ENCODE measurements around the gene LMAN2. TPM values are rescaled to one million over a fixed set of nuclear protein-coding genes. Genes with fewer than 3 reads are reported as not detected.
A peak's percentile ranks its signal among the peaks of the same experiment; 100 is the strongest.

Gene LMAN2
- polyA plus RNA-seq, 1 donor: 161 TPM

DNA sequence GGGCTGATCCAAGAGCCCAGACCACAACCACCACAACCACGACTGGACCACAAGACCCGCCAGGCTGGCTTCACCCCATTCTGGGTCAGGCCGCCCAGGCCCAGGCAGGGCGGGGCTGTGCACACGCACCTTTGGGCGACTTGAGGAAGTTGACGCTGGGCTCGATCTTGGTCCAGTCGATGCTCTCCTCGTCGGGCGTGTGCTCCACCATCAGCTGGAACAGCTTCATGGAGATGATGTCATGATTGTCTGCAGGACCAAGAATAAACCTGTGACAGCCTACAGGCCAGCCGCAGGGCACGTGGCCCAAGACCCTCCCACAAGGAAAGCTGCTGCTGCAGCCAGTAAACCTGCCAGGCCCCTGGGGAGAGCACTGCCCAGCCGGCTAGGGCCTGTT is 17.3 kb downstream of the LMAN2 start:
- no peak for DNase-seq
- H3K9me3 ChIP-seq (ENCODE audit: control insufficient read depth, low read depth, low read length): no peaks in the 10 kb centered on the region
- H3K27me3 ChIP-seq (ENCODE audit: control insufficient read depth, insufficient read depth, low read length): no peaks in the 10 kb centered on the region
- H3K4me3 ChIP-seq (ENCODE audit: low read length): no peak overlapping the region
- peaks cover 96% of the 10 kb centered on the region for H3K36me3 ChIP-seq (ENCODE audit: control insufficient read depth, insufficient read depth, low read length)
- H3K27ac ChIP-seq (ENCODE audit: low read length): no peak overlapping the region
- no peaks in the 10 kb centered on the region for H3K4me1 ChIP-seq (ENCODE audit: control insufficient read depth, insufficient read depth, low read length)
- WGBS (ENCODE audit: insufficient coverage, low lambda C conversion rate): no CpG with 5 or more reads among the region's 15 CpGs

DNA sequence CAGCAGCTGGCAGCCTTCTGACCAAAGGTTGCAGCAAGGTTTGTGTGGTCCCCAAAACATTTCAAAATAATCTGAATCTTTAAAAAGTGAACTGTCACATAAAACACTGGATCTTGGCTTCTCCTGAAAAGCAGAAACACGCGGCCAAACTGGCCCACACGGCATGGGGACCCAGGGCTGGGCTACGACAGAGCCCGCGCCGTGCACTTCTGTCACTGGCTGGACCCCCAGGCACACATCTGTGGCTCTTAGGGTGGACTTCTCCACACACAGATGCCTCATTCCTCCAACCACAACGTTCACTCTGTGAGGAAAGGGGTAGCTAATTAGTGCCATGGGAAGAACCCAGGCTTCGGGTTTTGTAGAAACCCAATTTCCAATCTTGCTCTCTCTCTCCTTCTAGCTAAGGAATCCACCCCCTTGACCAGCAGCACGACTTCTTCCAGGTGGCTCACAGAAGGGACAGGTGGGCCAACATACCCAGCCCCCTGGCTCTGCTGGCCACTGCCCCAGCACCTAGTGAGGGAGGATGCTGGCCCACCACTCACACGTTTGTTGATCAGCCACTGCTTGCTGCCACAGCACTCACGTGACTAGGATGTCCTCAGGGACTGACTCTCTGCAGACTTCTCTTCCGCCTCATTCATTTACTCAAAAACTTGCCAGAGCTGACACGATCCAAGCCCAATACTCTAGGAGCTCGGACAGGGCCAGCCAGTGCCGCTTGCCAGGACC is 17.9 kb downstream of the LMAN2 start:
- no CpG with 5 or more reads among the region's 16 CpGs for WGBS (ENCODE audit: insufficient coverage, low lambda C conversion rate)
- peaks cover 93% of the 10 kb centered on the region for H3K36me3 ChIP-seq (ENCODE audit: control insufficient read depth, insufficient read depth, low read length)
- no peaks in the 10 kb centered on the region for H3K27me3 ChIP-seq (ENCODE audit: control insufficient read depth, insufficient read depth, low read length)
- no peaks in the 10 kb centered on the region for H3K9me3 ChIP-seq (ENCODE audit: control insufficient read depth, low read depth, low read length)
- H3K27ac ChIP-seq (ENCODE audit: low read length): no peak overlapping the region
- H3K4me1 ChIP-seq (ENCODE audit: control insufficient read depth, insufficient read depth, low read length): no peaks in the 10 kb centered on the region
- H3K4me3 ChIP-seq (ENCODE audit: low read length): no peak overlapping the region
- no peak for DNase-seq

DNA sequence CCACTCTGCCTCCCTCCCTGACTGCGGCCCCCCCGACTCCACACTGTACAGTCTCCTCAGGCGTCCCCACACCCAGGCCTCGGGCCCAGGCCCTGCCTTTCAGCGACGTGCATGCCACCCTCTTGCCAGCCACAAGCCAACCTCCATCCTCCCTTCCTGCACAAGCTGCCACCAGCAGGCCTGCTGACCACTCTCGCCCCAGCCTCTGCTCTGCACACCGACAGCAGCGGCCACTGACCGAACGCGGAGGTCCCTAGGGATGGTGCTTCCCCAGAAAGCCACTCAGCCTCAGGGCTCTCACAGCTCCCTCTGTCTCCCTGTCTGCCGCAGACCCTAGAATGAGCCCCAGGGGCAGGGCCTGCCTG is 18.6 kb downstream of the LMAN2 start:
- peaks cover 4% of the 10 kb centered on the region for H3K4me1 ChIP-seq (ENCODE audit: control insufficient read depth, insufficient read depth, low read length)
- no peak overlapping the region for H3K27ac ChIP-seq (ENCODE audit: low read length)
- H3K9me3 ChIP-seq (ENCODE audit: control insufficient read depth, low read depth, low read length): no peaks in the 10 kb centered on the region
- no peak overlapping the region for H3K4me3 ChIP-seq (ENCODE audit: low read length)
- WGBS (ENCODE audit: insufficient coverage, low lambda C conversion rate): no CpG with 5 or more reads among the region's 13 CpGs
- no peak for DNase-seq
- peaks cover 89% of the 10 kb centered on the region for H3K36me3 ChIP-seq (ENCODE audit: control insufficient read depth, insufficient read depth, low read length)
- no peaks in the 10 kb centered on the region for H3K27me3 ChIP-seq (ENCODE audit: control insufficient read depth, insufficient read depth, low read length)

DNA sequence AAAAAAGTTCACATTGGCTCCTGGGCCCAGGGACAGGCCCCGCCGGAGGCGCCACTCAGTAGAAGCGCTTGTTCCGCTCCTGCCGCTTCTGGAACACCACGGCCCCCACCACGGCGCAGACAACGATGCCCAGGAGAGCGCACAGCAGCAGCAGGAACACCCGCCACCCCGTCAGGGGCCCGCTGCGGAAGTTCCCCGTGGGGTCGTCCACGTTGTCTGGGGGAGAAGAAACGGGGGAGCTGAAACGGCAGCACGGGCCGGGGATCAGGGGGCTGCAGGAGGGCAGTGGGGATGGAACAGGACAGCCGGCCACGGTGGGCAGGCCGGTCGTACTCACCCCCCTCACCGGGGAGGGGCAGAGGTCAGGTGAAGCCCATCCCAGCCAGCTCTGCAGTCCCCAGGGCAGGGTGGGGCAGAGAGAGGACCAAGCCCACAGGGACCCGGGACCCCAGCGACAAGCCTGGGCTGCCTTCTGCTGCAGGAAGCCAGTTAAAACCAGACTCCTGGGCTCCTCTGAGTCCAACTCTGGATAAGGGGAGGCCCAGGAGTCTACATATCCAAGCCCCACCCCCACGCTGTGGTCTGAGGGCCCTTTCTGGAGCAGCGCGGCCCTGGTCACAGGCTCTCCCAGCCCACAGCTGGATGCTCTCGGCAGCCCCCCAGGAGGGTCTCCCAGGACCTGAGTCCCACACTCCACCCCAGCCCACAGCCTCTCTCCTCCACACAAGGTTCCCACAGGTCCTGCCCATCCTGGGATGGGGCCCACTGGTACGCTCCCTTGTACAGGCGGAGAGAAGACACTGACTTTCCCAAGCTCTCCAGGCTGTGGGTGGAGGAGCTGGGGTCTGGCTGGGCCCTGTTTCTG is 19.2 kb downstream of the LMAN2 start:
- Histone ChIP-seq H3K4me1 (ENCODE audit: control insufficient read depth, insufficient read depth, low read length) (peaks cover 9% of the 10 kb centered on the region), H3K27ac (ENCODE audit: low read length) (no peak overlapping the region), H3K27me3 (ENCODE audit: control insufficient read depth, insufficient read depth, low read length) (no peaks in the 10 kb centered on the region), H3K4me3 (ENCODE audit: low read length) (no peak overlapping the region), H3K9me3 (ENCODE audit: control insufficient read depth, low read depth, low read length) (no peaks in the 10 kb centered on the region), H3K36me3 (ENCODE audit: control insufficient read depth, insufficient read depth, low read length) (peaks cover 83% of the 10 kb centered on the region)
- 80% methylated on average over 3 of the region's 35 CpGs for WGBS (ENCODE audit: insufficient coverage, low lambda C conversion rate)
- no peak for DNase-seq

DNA sequence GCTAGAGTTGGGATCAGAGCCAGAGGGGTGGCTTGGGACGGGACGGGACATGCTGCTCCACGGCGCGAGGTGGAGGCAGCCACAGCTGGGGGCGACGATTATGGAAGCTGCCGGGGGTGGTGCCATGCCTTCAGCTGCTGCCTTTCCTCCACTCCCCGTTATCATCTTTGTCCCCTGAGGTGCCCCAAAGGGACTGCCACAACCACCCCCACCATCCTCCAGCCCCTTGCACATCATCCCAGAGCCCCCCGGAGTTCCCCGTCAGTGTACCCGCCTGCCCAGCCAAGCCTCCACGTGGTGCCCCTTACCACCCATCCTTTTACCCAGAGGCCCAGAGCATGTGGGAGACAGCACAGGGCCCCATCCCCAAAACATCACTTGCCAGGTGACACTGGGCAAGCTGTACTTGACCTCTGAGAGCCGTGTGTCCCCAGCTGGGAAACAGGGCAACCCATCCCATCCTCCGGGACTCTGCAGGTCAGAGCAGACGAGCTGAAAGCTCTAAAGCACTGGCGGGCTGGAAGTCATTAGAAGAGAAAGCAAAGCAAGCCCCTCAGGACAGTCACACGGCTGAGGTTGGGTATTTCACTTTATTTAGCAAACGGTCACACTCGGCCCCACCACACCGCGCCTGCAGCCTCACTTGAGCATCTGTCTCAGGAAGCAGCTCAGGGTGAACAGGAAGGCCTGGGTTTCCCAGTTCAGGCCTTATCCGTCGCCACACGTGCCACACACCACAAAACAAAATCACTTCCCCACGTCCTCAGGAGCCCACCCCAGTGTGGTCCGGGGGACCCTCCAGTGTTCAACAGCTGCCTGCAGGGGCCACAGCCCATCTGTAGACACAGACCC is 20.3 kb downstream of the LMAN2 start:
- peaks cover 73% of the 10 kb centered on the region for H3K36me3 ChIP-seq (ENCODE audit: control insufficient read depth, insufficient read depth, low read length)
- DNase-seq: no peak
- H3K9me3 ChIP-seq (ENCODE audit: control insufficient read depth, low read depth, low read length): no peaks in the 10 kb centered on the region
- peaks cover 15% of the 10 kb centered on the region for H3K4me1 ChIP-seq (ENCODE audit: control insufficient read depth, insufficient read depth, low read length)
- no peaks in the 10 kb centered on the region for H3K27me3 ChIP-seq (ENCODE audit: control insufficient read depth, insufficient read depth, low read length)
- no CpG with 5 or more reads among the region's 27 CpGs for WGBS (ENCODE audit: insufficient coverage, low lambda C conversion rate)
- no peak overlapping the region for H3K27ac ChIP-seq (ENCODE audit: low read length)
- H3K4me3 ChIP-seq (ENCODE audit: low read length): no peak overlapping the region

DNA sequence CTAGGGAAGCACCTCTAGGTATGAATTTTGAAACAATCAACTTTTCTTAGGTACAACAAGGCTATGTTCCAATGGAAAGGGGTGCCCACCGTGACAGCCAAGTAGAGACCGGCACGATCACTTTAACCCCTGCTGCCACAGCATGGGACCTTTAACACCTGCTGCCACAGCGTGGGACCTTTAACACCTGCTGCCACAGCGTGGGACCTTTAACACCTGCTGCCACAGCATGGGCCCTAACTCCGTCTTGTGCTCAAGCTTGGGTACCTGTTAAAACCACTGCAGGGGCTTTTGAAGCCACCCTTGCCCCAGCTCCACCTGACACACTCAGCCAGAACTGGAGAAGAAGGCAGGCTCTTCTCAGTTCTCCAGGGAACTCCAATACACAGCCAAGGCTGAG is 21.6 kb downstream of the LMAN2 start:
- DNase-seq: no peak
- no CpG with 5 or more reads among the region's 6 CpGs for WGBS (ENCODE audit: insufficient coverage, low lambda C conversion rate)
- Histone ChIP-seq H3K9me3 (ENCODE audit: control insufficient read depth, low read depth, low read length) (no peaks in the 10 kb centered on the region), H3K4me1 (ENCODE audit: control insufficient read depth, insufficient read depth, low read length) (peaks cover 25% of the 10 kb centered on the region), H3K4me3 (ENCODE audit: low read length) (no peak overlapping the region), H3K27ac (ENCODE audit: low read length) (no peak overlapping the region), H3K27me3 (ENCODE audit: control insufficient read depth, insufficient read depth, low read length) (no peaks in the 10 kb centered on the region), H3K36me3 (ENCODE audit: control insufficient read depth, insufficient read depth, low read length) (peaks cover 60% of the 10 kb centered on the region)

DNA sequence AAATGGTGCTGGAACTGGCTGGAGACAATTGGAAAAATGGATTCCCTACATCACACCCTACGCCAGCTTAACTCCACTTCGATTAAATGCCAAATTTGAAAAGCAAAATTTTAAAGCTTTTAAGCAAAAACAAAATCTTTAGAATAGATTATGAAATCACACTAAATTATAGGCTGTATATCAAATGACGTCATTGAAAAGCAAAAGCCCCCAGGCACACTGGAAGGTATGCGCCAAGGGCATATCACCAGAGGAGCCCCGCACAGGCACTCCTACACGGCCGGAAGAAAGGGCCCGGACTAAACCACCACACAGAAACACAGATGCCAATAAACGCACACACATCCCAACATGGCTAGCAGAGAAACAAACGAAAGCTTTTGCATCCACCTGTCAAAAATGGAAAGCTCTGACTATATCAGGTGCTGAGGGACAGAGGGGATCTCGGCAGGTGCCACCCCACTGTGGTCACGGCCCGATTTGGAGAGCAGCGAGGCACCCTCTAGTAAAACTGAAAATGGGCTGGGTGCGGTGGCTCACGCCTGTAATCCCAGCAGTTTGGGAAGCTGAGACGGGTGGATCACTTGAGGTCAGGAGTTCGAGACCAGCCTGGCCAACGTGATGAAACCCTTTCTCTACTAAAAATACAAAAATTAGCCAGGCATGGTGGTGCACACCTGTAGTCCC is 22.8 kb downstream of the LMAN2 start:
- Histone ChIP-seq H3K27me3 (ENCODE audit: control insufficient read depth, insufficient read depth, low read length) (no peaks in the 10 kb centered on the region), H3K9me3 (ENCODE audit: control insufficient read depth, low read depth, low read length) (no peaks in the 10 kb centered on the region), H3K27ac (ENCODE audit: low read length) (no peak overlapping the region), H3K4me3 (ENCODE audit: low read length) (no peak overlapping the region), H3K4me1 (ENCODE audit: control insufficient read depth, insufficient read depth, low read length) (peaks cover 29% of the 10 kb centered on the region), H3K36me3 (ENCODE audit: control insufficient read depth, insufficient read depth, low read length) (peaks cover 48% of the 10 kb centered on the region)
- WGBS (ENCODE audit: insufficient coverage, low lambda C conversion rate): 100% methylated on average over 1 of the region's 19 CpGs
- no peak for DNase-seq

DNA sequence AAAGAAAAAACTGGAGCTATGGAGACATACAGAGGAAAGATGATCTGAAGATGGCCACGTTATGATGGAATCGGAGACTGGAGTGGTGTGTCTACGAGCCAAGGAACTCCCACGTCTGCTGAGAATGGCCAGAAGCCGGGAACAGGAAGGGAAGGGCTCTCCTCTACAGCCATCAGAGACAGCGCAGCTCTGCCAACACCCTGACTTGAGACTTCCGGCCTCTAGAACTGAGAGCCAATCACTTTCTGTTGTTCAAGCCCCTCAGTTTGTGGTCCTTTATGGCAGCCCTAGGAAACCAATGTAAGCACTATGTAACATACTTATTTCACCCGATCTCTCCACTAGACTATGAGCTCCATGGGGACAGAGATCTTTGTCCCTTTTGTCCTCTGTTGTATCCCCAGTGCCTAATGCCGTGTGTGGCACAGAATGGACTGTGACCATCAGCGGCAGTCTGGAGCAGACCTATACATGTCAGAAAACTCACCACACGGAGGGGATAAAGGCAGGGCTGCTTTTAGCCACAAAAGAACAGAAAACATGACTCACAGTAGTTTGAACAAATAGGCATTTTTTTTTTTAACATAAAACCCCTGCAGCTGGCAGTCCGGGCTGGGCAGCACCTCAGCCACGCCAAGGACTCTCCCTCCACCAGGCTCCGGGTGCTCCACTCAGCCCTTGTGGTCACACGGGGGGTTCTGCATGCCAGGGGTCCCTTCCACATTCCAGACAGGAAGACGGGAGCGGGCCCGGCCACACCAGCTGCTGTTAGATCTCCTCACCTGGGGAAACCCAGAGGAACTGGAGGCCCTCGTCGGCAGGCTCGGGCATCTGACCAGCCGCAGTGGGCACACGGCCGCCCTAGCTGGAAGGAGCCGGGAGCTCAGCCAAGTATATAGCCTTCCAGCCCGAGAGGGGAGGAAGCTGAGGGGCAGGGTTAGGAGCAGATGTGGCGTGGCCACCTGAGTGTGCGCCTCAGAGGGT is 23.6 kb downstream of the LMAN2 start:
- DNase-seq: peak in 1 of 2 donors; percentile 34
- peaks cover 29% of the 10 kb centered on the region for H3K4me1 ChIP-seq (ENCODE audit: control insufficient read depth, insufficient read depth, low read length)
- H3K36me3 ChIP-seq (ENCODE audit: control insufficient read depth, insufficient read depth, low read length): peaks cover 39% of the 10 kb centered on the region
- no peak overlapping the region for H3K4me3 ChIP-seq (ENCODE audit: low read length)
- WGBS (ENCODE audit: insufficient coverage, low lambda C conversion rate): no CpG with 5 or more reads among the region's 28 CpGs
- H3K27ac ChIP-seq (ENCODE audit: low read length): peak overlapping the region; percentile 16
- no peaks in the 10 kb centered on the region for H3K27me3 ChIP-seq (ENCODE audit: control insufficient read depth, insufficient read depth, low read length)
- H3K9me3 ChIP-seq (ENCODE audit: control insufficient read depth, low read depth, low read length): no peaks in the 10 kb centered on the region

DNA sequence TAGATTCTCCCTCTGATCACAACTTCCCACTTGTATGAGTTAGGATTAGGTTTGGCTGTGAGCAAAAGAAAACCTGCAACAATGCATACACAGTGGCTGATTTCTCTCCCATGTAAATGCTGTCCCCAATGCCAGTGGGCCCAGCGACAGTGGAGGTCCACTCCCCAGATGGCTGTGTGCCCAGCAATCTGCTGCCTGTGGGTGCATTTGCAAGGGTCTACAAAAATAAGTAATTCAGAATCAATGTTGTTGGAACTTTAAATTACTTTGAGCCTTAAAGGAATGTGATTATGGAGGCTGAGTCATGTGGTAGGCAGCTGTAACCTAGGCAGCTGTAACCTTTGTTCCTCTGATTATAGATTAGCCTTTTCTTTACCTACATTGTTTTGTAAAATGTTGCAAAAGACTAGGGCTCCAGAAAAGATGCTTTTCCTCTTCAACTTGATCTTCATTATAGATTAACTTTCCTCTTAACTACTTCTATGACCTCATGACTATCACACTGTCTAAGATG is 25.5 kb downstream of the LMAN2 start:
- H3K9me3 ChIP-seq (ENCODE audit: control insufficient read depth, low read depth, low read length): no peaks in the 10 kb centered on the region
- peaks cover 29% of the 10 kb centered on the region for H3K4me1 ChIP-seq (ENCODE audit: control insufficient read depth, insufficient read depth, low read length)
- H3K36me3 ChIP-seq (ENCODE audit: control insufficient read depth, insufficient read depth, low read length): peaks cover 20% of the 10 kb centered on the region
- H3K4me3 ChIP-seq (ENCODE audit: low read length): no peak overlapping the region
- peak in 1 of 2 donors; percentile 83 for DNase-seq
- H3K27me3 ChIP-seq (ENCODE audit: control insufficient read depth, insufficient read depth, low read length): no peaks in the 10 kb centered on the region
- WGBS (ENCODE audit: insufficient coverage, low lambda C conversion rate): no CpG with 5 or more reads among the region's 1 CpG
- H3K27ac ChIP-seq (ENCODE audit: low read length): peak overlapping the region; percentile 56

All from large intestine (tissue), 3 donors.